Body of pancreas (tissue), 4 donors: Measurements from ENCODE around the gene PRSS48.

ENCODE experiments used
- POLR2A ChIP-seq, 3 donors: fragments of 450-650 bp; IDR thresholded peaks; one replicate each; pipeline ENCODE4 v1.6.1; 2016; ENCODE audit warnings: antibody characterized with exemption in 3 of 3, mild to moderate bottlenecking in 2 of 3
- TF ChIP-seq, protein P1 (sequence below), 7 experiments: fragments of 450-650 bp in 4 of 7; fragments of 200-600 bp in 3 of 7; sonication (generic) in 3 of 7; IDR thresholded peaks; one replicate each; pipeline ENCODE4 v1.5.1; 2016 to 2019; ENCODE audit warnings: antibody characterized with exemption in 7 of 7

GRCh38 chr4:151257704-151258103, 19.3 kb upstream of the PRSS48 start:
- TF ChIP-seq, protein P1, sequence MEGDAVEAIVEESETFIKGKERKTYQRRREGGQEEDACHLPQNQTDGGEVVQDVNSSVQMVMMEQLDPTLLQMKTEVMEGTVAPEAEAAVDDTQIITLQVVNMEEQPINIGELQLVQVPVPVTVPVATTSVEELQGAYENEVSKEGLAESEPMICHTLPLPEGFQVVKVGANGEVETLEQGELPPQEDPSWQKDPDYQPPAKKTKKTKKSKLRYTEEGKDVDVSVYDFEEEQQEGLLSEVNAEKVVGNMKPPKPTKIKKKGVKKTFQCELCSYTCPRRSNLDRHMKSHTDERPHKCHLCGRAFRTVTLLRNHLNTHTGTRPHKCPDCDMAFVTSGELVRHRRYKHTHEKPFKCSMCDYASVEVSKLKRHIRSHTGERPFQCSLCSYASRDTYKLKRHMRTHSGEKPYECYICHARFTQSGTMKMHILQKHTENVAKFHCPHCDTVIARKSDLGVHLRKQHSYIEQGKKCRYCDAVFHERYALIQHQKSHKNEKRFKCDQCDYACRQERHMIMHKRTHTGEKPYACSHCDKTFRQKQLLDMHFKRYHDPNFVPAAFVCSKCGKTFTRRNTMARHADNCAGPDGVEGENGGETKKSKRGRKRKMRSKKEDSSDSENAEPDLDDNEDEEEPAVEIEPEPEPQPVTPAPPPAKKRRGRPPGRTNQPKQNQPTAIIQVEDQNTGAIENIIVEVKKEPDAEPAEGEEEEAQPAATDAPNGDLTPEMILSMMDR (IDR thresholded peaks at IDR 0.05) = no peak
- no peak for TF ChIP-seq POLR2A (IDR thresholded peaks at IDR 0.05)
